SKM-1 (cell line): Measurements from ENCODE around the gene IL25.
"Not testable (repeated sequence)": the region's sequence is repeated elsewhere in the genome, so short reads cannot be mapped to it uniquely, and the experiment has no call there.

Experiments used
- DNase-seq: peaks from one replicate; lab custom pipeline; 2025; ENCODE audit not compliant: unreplicated experiment; lab: John Stamatoyannopoulos, UW

IL25 gene

DNA sequence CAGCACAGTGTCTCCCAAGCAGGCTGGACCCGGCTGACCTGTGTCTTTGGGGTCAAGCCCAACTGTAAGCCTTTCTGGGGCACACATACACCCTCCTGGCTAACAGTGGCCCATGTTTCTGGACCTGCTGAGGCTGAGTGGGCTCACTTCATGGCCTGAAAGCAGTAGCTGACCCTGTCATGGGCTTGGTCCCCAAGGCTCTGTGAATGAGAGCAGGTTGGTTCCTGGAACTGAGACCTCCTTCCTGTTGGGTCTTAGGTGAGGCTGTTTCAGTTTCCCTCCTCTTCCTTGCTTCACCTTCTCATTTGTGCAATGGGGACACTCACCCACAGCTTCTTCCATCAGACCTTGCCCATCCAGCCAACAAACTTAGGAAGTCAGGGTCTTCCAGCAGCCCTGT, 744 bp upstream of the IL25 start:
- DNase-seq, result no peak

DNA sequence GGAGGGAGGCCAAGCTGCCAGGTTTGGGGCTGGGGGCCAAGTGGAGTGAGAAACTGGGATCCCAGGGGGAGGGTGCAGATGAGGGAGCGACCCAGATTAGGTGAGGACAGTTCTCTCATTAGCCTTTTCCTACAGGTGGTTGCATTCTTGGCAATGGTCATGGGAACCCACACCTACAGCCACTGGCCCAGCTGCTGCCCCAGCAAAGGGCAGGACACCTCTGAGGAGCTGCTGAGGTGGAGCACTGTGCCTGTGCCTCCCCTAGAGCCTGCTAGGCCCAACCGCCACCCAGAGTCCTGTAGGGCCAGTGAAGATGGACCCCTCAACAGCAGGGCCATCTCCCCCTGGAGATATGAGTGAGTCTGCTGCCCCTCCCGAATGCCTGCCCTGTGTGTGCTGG, 432 bp downstream of the IL25 start:
- no peak for DNase-seq

DNA sequence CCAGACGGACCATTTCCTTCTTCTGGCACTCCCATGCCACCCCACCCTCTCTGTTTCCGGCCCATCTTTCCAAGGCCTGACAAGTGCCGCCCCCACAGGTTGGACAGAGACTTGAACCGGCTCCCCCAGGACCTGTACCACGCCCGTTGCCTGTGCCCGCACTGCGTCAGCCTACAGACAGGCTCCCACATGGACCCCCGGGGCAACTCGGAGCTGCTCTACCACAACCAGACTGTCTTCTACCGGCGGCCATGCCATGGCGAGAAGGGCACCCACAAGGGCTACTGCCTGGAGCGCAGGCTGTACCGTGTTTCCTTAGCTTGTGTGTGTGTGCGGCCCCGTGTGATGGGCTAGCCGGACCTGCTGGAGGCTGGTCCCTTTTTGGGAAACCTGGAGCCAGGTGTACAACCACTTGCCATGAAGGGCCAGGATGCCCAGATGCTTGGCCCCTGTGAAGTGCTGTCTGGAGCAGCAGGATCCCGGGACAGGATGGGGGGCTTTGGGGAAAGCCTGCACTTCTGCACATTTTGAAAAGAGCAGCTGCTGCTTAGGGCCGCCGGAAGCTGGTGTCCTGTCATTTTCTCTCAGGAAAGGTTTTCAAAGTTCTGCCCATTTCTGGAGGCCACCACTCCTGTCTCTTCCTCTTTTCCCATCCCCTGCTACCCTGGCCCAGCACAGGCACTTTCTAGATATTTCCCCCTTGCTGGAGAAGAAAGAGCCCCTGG, 3.1 kb downstream of the IL25 start:
- no peak for DNase-seq

DNA sequence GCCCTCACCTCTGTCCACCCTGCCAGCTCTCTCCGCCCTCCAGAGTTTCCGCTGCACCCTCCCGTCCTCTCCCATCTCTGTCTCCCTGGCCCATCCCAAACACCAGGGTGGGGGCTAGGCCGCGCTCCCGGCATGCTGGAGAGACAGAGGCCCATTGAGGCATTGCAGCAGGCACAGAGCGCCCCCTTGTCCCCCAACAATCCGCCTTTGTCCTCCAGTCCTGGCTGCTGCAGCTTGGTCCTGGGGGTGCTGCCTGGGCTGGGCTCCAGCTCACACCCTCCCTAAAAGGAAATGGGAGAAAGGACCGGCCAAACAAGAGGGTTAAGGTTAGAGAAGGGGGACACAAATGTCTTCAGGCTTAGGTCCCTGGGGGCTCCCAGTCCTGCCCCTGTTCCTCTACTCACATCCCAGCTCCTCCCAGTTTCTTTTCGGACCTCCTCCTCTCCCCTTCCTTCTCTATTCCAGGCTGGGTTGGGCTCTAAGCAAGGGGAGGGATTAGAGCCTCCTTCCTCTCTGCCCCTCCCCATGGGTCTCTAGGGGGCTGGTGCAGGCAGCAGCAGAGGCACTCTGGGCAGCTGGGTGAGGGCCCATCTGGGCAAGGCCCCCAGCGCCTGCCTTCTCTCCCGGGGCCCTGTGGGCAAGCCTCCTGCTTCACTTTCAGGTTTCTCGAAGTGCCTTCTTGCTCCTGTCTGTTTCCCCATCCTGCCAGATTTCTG, 4.0 kb downstream of the IL25 start, which contains the start of gene CMTM5:
Gene CMTM5 (plus strand): TSS at position 565 of the 716 bp plus-strand sequence. CDS start 206 bp downstream, outside the sequence.
- no peak for DNase-seq

DNA sequence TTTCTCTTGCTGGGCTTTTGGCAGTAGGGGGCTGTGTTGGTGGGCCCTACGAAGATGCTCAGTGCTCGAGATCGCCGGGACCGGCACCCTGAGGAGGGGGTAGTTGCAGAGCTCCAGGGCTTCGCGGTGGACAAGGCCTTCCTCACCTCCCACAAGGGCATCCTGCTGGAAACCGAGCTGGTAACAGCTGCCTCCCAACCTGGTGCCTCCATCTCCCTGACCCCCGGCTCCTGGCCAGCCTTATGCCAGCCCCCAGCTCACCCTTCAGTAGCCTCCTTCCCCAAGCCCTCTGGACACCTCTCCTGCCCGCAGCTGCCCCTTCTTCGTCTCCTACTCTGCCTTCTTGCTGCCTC, 4.6 kb downstream of the IL25 start:
- DNase-seq, result no peak

DNA sequence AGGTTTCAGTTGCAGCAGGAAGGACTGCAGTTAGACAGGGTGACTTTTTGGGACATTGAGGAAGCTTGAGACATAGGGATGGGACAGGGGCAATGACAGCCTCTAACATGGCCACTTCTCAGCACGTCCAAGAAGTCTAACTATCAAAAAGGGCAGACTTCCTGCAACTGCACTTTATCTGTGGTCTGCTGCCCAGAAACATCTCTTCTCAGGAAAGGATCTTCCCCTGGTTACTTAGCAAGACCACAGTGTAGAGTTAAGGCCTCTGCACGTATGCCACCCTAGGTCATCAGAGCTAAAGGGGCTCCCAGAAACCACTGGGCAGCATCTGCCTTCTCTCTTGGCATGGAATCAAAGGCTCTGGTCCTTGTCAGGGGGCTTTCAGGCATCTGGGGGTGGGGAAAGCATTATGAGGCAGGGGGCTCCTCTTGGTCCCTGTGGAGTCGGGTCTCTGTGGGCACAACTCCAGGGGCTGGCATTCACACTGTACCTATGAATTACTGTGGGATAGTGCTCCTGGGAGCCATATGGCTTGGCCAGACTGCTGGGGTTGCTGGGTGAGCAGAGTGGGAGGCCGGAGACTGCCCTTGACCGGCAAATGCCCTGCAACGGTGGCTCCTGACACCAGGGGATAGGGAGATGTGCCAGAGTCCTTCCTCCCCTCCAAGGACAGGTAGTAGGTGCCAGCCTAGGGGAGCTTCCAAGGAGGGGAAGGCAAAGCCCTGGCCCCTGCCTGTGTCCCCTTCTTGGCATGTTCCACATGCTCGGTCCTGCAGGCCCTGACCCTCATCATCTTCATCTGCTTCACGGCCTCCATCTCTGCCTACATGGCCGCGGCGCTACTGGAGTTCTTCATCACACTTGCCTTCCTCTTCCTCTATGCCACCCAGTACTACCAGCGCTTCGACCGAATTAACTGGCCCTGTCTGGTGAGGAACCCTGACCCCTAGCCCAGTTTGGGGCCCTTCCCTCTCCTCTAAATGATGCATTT, 5.3 kb downstream of the IL25 start:
- no peak for DNase-seq

DNA sequence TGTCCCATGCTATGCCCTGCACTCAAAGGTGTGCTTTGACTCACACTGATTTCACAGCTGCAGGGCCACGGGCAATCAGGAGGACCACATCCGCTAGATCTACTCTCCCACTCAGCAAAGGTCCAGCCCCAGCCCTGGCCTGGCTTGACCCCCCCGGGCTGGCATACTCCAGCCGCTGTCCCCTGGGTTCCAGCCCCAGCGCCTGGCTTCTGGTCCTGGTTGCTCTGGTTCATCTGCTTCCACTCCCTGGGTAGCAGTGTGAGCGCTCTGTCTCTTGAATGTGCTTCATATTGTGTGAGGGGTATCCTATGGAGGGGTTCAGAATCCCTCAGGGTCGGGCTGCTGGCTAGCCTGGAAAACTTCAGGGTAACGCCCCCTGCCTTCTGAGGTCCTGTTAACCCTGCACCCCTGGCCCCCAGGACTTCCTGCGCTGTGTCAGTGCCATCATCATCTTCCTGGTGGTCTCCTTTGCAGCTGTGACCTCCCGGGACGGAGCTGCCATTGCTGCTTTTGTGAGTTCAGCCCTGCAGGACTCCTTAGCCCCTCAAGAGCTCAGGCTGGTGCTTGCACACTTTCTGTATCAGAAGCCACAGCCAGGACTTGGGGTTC, 6.1 kb downstream of the IL25 start:
- DNase-seq, result no peak

DNA sequence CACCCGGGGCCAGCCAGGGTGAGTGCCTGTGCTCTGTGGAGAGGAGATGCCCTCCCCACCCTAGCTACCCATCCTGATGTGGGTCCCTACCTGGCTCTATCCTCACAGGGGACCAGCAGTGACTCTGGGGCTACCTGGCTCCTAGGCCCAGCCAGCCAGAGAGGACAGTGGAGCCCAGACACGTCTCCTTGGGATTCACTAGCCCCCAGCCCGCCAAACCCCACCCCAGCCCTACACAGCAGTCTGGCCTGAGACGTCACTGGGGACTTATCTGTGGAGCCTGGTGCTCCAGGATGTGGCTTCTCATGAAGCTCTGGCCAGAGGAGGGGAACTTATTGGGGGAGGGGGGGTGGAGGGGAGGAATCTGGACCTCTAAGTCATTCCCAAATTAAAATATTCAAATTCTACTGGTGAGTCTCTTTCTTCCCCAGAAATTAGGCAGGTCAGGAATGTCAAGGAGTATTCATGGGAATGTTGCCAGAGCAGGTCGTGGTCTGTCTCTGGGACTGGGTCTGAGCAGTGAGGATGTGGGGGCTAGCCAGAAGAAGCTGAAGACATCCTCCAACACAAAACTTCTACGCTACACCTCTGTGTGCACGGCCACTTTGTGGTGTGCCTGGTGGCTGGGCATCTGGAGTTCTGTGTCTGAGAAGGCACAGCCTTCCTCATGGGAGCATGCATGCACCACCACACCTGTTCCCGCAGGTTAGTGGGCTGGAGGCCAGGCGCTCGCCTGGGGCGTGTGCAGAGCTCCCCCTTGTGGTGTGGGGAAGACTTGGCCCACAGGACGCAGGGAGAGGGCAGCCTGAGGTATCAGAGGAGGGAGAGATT, 7.0 kb downstream of the IL25 start:
- DNase-seq, result no peak

DNA sequence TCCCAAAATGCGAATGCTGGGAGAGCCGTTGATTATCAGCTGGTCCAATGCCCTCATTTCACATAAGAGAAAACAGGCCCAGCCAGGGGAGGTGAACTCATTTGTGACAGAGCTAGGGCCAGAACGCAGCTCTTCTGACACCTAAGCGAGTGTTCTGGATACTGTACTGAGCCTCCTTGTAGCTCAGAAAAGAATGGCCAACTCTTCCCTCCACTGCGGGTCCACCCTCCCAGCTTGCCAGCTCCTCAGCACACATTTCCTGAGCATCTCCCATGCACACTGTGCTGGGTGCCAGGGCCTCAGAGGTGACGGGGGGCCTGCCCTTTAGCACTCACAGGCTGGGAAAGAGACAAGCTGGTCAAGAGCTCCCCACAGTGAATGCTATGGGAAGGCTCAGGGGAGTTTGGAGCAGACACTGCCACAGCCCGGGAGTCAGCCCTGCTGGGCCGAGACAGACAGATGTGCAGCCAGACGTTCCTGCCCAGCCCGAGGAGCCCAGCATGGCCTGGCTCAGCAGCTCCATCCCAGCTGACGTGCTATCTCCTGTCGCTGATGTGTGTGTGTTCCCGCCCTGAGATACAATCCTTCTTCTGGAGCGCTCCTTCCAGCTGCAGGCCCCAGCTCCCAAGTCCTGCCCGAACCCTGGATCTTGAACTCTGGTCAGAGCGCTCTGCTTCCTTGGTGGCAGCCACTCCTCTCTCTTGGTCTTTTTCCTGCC, 7.7 kb downstream of the IL25 start:
- no peak for DNase-seq

DNA sequence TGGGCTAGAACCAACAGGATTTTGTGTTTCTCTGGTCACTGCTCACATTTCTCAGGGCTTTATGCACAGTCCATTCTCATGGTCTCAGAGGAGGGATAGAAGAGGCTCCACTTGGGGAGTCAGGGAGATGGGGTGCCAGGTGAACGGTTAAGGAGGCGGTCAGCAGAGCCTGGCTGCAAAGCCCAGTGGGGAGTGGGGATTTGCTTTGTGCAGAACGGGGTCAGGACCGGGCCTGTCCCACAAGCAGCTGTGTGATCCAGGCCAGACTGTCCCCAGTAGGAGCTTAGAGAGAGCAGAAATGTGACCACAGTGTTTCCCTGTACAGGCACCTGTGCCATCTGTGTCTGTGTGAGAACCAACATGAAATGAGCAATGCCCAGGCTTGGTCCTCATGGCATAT, 8.4 kb downstream of the IL25 start:
- DNase-seq, result no peak

DNA sequence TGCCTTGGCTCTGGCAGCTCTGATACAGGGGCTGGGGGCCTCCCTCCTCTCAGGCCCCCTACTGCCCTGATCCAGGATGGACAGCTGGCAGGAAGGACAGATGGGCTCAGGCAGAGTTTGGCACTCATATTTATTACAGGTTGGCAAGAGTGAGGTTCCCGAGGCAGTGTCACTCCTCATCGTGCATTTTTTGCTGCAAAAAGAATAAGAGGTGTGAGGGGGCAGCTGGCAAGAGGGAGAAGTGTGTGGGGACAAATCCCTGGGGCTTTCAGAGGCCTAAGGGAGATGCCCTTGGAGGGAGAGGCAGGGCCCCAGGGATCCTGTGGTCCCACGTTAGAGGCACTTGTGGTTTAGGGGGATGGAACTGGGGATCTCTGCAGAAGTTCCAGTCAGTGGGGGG, 9.3 kb downstream of the IL25 start:
- peak; percentile 91 for DNase-seq

DNA sequence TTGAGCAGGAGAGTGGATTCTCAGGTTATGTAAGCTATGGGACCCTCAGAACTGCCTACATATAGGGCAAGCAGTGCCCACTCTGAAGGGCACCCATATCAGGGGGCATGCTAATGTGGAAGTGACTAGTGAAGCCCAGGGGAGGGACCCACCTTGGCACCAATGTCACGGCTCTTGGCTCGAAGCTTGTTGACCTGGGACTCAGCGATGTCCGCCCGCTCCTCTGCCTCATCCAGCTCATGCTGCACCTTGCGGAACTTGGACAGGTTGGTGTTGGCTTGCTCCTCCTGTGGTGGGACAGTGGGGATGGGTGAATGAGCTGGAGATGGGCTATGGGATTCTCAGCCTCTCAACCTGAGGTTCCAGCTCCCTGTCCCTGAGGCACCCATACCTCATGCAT, 9.7 kb downstream of the IL25 start:
- DNase-seq, result no peak

DNA sequence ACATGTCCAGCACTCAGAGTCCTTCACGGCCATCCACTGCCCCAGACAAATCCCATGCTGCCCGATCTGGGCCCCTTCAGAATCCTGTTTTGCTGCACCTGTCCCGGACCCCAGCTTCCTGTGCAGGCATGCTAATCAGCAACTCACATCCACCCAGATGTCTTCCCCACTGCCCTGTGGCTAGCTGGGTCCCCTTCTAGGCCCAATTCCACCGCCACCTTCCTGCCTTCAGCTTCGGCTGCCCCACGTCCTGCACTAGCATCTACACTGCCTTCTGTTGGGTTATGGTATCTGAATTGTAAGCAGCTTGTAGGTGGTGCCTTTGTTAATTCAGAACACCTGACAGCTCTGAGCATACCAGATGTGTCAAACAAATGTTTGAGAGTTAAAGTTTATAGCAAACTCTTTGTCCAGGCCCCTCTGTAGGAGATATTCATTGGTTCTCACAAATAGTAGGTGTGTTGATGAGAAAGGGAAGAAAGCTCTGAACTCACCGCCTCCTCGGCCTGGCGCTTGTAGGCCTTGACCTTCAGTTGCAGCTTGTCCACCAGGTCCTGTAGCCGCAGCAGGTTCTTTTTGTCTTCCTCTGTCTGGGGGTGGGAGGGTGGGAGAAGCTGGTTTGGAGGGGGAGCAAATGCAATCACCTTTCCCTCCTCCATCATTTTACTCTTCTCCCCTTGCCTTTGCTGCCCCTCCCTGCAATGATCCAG, 10.3 kb downstream of the IL25 start:
- DNase-seq, result no peak

DNA sequence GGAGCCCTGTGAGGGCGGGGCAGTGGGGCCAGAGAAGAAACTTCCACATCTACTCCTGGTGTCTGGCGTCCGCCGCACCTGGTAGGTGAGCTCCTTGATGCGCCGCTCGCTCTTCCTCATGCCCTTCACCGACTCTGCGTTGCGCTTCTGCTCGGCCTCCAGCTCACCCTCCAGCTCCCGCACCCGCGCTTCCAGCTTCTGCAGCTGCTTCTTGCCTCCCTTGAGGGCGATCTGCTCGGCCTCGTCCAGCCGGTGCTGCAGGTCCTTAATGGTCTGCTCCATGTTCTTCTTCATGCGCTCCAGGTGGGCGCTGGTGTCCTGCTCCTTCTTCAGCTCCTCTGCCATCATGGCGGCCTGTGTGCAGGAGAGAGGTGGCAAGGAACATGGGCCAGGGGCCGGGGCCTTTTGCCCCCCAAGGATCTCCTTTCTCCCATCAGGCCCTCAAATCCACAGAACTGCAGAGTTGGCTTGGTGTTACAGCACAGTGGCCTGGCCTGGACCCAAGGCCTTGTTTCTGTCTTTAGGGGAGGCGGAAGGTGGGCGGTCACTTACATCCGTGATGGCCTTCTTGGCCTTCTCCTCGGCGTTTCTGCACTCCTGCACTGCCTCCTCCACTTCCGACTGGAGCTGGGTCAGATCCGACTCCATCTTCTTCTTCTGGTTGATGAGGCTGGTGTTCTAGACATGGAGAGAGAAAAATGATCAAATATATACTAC, 11.9 kb downstream of the IL25 start:
- no peak for DNase-seq

DNA sequence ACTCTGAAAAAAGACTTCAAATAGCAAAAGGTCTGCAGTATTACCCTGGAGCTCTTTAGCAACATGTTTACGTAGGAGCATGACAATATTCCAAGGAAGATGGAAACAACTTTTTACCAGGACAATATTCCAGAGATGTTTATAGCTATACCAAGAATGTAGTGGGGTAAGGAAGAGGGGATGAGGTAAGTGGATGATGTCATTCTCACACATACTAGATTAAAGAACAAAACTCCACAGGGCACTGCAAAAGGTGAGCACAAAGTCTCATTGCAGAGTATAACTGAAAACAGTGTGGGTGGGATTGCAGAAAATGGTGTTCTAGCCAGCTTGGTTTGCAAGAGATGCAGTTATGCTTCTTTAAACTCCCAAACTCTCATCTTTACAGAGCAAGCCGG, 12.6 kb downstream of the IL25 start:
- no peak for DNase-seq

DNA sequence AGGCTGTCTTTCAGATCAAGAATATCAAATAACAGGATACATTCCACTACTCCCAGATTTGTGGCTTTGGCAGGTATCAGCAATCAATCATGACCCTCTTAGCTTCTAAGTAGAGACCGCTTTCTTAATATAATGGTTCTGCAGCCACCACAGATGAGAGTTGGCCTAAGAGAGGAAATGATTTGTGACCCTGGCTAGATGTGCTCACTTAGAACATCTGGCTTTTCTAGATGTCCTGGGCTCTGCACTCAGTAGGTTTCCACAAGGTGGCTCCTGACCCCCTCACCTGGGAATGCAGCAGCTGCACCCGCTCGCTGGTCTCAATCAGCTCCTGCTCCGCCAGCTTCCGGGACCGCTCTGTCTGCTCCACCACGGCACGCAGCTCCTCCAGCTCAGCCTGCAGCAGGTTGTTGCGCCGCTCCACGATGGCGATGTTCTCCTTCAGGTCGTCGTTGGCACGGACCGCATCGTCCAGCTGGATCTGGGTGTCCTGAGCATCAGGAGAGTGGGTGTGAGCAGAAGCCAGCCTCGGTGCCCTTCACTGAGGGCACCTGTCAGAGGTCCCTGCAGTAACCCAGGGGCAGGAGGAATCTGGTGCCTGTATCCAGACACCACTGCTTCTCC, 13.1 kb downstream of the IL25 start:
- DNase-seq, result no peak

DNA sequence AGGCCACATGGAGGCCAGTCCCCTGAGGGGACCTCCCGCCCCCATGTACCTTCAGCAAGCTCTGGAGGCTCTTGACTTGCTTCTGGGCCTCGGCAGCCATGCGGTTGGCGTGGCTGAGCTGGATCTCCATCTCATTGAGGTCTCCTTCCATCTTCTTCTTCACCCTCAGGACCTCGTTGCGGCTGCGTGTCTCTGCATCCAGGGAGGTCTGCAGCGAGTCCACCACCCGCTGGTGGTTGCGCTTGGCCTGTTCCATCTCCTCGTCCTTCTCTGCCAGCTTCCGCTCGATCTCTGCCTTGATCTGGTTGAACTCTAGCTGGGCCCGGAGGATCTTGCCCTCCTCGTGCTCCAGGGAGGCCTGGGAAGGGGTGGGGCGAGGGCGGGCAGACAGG, 13.7 kb downstream of the IL25 start:
- not testable (repeated sequence) for DNase-seq

DNA sequence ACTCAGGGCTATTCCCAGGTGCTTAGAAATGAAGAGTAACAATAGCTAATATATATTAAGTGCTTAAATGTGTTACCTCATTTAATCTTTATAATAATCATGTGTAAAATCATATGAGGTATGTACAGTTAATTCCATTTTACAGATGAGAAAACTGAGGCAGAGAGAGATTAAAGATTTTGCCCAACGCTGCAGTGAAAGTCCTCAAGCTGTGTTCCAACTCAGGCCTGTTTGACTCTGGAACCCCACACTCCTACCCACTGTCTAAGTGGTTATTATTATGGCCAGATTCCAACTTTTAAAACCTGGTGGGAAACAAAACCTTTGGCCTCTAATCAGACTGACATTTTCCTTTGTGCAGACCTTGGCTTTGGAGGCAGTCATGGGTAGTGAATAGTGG, 14.4 kb downstream of the IL25 start:
- DNase-seq, result no peak
